ENCODE data around the gene CYFIP2.

The CYFIP2 gene

DNA sequence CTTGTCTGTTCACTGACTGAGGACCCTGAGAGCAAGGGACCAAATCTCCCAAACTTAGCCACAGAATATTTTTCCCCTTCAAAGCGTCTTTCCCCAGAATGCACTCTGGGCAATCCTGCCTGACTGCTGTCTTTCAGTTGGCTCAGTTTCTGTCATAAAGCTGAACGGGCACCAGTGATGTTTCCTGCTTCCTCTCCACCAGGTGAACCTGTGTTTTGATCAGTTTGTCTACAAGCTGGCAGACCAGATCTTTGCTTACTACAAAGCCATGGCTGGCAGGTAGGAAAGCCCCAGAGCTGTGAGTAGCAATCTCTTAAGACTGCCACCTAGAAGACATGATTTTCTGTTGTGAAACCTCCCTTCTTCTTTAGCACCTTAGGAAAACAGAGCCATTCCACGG, 61.8 kb downstream of the CYFIP2 start:
- no peak for DNase-seq

GRCh38 chr5:157328277-157328912, 62.5 kb downstream of the CYFIP2 start:
- peak; percentile 84 for DNase-seq

DNA sequence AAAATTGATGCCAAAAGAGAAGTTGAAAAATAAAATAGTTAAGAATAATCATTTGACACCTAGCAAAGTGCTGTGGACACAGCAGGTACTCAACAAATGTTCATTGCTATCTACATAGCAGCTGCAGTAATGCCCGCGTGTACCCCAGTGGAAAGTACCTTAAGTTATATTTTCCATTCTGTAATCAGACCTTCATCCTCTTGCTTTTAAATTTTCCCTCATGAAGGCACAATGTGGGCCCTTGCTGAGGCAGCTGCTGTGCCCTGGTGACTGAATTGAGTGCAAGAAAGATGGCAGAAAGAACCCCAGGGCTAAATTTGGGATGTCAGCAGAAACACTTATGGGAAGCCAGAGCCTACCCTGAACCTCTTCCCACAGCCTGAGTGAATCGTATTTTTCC, 65.9 kb downstream of the CYFIP2 start:
- DNase-seq = no peak

DNA sequence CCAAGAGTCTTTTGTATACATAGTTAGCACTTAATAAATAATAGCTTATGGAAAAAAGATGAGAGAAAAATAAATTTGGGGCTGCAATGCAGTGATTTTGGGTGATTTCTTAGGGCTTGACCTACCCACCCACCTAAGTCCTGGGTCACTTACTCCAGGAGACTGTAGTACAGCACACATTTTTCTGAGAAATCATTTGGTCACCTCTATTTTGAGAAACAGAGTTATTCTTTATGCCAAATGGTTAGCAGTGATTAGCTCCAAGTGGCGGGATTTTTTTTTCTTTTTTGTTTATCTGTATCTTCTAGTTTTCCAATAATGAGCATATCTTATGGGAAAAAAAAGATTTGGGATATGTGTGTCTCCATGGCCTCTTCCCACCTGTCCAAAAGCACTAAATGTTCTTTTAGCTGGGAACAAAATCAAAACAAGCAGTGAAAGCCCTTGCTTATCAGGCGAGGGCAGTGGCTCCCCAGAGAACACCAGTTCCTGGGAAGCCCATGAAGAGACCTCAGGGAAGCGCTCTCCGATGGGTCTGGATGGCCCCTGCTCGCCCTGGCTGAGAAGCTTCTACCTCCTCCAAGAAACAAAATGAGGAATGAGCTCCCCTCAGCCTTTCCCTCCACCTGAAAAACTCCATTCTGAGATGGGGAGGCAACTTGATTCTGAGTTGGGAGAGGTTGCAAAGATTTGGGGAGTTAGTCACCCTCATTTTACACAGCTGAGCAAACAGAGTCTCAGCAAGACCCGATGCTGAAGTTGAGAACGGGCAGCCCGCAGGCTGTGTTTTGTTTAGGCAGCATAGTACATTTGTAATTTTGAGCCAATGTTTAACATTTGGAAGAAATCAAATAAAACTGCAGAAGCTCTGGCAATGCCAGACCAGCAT, 69.9 kb downstream of the CYFIP2 start:
- no peak for DNase-seq

- DNase-seq = no peak
Measured at GRCh38 chr5:157336423-157336744, 70.5 kb downstream of the CYFIP2 start.

GRCh38 chr5:157339409-157339808, 73.5 kb downstream of the CYFIP2 start:
- DNase-seq = no peak

- DNase-seq = peak; percentile 27
Measured at GRCh38 chr5:157342822-157343402, 77.0 kb downstream of the CYFIP2 start.

- DNase-seq = no peak
Measured at GRCh38 chr5:157343842-157344790, 78.2 kb downstream of the CYFIP2 start.

DNA sequence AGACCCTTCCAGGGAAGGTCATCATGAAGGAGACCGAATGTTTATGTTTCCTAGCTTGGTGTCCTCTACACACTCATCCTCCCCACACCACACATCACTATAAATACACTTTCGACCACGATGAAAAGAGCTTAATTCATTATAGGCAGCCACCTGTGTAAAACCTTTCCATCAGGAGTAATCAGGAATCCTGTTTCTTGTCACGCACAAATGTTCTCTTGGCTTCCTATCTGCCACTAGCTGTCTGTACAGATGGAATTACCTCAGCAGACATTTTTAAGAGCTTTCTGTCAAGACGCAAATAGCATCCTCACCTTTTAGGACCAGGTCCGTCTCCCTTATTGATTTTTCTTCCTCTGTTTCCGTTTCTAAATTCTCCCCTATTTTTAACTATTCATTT, 79.1 kb downstream of the CYFIP2 start:
- DNase-seq = no peak

- no peak for DNase-seq
Measured at GRCh38 chr5:157345485-157345884, 79.6 kb downstream of the CYFIP2 start.

DNA sequence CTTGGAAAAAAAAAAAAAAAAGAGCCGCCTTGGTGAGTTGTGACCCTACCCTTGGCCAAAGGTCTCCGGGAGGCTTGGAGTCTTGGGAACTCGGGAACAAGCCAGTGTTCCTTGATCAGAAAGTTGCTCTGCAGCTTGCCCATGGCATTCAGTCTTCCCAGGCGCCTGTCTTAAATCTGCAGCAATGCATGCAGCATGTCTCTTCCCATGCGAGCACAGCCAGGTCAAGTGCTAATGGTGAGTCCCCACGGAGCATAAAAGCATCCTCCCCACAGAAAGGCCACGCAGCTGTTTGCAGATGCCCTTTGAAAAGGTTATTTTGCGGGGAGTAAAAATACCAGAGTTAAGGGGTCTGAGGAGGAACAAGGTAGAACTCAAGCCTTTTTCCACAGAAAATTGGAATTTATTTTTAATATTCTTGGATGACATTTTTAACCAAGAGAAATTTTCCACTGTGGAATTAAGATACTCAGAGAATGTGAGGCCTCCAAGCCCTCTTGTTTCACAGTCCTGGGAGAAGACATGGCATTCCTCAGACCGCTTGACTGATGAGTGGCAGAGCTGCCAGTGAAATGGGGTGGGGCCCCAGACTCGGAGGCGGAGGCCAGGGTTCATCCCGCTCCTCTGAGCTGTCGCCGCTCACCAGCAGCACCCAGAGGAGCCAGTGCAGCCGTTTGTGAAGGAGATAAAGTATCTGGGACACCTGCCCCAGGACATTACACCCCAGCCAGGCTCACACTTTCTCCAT, 81.6 kb downstream of the CYFIP2 start:
- no peak for DNase-seq

- no peak for DNase-seq
Measured at GRCh38 chr5:157348049-157348400, 82.1 kb downstream of the CYFIP2 start.

GRCh38 chr5:157350939-157351801, 85.2 kb downstream of the CYFIP2 start:
- no peak for DNase-seq

- DNase-seq = no peak
Measured at GRCh38 chr5:157351802-157352092, 85.8 kb downstream of the CYFIP2 start.

DNA sequence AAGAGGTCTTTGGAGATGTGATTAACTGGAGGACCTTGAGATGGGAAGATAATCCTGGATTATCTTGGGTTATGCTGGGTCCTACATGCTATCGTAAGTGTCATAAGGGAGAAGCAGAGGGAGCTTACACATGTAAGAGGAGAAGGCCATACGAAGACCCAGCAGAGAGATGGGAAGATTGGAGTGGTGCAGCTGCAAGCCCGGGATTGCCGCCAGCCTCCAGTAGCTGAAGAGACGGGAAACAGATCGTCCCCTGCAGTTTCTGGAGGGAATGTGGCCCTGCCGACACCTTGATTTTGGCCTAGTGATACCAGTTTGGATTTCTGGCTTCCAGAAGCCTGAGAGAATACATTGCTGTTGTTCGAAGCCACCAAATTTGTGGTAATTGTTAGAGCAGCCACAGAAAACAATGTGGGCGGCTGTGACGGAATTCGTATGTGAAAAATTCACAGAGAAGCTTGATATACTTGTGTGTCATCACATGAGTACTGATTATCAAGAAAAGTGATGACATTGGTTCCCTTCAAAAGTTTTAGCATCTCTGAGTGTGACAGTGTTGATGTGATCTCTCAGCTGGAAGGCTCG, 86.9 kb downstream of the CYFIP2 start:
- no peak for DNase-seq

DNA sequence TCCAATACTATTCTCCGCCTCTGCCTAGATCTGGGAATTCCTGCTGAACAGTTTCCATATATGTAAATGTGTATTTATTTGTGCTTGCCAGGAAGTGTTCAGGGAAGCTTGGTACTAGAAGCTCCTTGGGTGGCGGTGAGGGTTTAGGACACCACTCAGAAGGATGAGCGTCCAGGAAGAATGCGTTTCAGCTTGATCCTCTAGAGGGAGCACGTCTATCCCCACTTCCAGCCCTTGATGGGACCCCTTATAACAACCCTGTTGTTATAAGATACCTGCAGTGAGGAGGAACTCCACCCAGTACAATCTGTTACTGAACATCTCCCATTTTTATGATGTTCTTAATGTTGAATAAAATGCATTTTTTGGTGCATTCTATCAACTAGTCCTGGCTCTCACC, 88.9 kb downstream of the CYFIP2 start:
- DNase-seq = no peak

- DNase-seq = no peak
Measured at GRCh38 chr5:157356576-157356975, 90.7 kb downstream of the CYFIP2 start.

DNA sequence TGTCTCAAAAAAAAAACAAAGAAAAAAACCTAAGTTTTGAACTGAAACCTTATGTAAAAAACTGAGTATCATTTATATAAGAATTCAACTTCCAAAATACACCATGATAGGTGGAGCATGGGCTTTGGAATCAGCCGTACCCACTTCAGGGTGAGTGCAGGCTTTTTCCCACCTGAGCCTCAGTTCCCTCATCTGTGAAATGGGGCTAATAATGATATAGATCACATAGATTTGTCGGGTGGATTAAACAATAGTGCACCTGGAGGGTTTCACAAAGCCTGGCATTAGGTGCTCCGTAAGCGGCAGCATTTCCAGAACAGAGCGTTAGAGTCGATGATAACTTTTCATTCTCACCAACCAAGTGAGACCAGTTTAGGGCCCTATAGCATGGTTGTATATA, 91.9 kb downstream of the CYFIP2 start:
- no peak for DNase-seq

GRCh38 chr5:157358871-157359270, 92.9 kb downstream of the CYFIP2 start:
- DNase-seq = no peak

DNA sequence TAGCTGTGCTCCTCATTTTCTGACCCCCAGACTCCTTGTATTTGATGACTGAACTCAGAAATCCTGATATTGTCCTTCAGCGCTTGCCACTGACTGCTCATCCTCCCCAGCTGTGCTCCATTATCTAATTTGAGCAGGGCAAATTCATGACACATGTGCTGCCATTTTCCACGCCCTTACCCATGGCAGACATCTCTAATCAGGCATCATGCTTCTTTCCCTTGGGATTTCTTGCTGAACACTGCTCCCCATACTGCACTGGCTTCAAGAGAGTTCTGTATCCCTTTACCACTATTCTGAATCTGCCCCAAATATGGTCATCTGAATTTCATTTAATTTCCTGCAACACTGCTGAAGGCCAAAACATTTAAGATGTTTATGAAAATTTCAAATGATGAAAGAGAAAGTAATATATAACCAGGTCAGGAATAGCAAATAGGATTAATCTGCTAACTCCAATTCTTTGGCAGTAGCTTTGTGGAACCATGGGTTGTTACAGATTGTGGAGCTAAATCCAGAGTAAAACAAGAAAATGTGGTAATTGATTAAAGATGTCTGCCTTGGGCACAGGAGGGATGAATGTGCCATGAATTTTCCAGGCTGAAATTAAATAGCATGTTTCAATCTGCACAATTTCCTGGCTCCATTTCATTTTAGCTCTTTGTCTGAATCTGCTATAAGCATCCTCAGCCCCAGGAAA, 93.6 kb downstream of the CYFIP2 start:
- no peak for DNase-seq

DNA sequence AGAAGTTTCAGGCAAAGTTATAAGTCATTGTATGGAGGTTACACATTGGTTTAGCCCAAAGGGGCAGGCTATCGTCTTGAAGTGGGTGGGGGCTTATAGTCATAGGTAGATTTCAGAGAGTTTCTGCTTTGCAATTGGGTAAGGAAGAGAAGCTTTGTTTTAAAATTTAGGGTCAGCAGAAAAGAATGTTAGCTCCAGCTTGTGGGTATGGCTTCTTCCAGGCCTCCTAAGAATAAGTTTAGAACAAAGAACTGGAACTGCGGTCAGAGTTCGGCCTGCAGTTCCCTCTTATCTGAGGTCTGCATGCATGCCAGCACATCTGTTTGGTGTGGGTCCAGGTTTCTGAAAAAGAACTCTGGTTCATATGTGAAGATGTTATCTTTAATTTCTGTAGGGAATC, 96.1 kb downstream of the CYFIP2 start:
- peak; percentile 92 for DNase-seq
